GM11168 (cell line): ENCODE measurements around the gene MATN1.

ENCODE experiments used
- in situ Hi-C: fragments of 300-500 bp; cut with MboI; formaldehyde crosslinking; loops from one replicate; pipeline ENCODE4 v1.12.0; 2022; ENCODE audit warnings: low sequenced_read_pairs; ENCODE audit not compliant: unreplicated experiment

MATN1 gene

DNA sequence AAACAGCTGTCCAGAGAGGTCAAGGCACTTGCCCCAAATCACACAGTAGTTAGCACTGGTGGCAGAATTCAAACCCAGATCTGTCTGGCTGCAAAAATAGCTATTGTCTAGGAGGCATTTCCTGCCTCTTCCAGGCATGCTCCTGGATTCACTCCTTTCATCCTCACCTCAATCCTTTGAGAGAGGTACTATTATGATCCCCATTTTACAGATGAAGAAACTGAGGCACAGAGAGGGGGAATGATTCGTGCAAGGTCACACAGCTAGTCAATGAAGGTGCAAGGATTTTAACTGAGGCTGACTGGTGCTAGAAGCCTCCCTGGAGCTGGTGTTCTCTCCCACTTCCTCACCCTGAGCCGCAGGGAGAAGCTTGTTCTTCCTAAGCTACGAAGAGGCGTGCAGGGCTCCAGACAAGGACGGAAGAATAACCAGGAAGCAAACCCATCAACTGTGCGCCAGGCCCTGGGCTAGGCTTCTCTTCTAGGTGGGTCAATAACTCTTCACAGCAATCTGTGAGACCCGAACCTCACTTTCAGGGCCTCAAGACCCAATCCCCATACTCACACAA, 34.8 kb upstream of the MATN1 start:
- in situ Hi-C loops = no loop called here

GRCh38 chr1:30757352-30758120, 34.2 kb upstream of the MATN1 start, which contains the start of gene LAPTM5:
Gene LAPTM5 (minus strand): TSS chr1:30757774. CDS start chr1:30757745, 29 bp downstream.
- in situ Hi-C loops = no loop called here

- in situ Hi-C loops = no loop called here
Measured at GRCh38 chr1:30756545-30757351, 33.4 kb upstream of the MATN1 start.

GRCh38 chr1:30756206-30756544, 32.8 kb upstream of the MATN1 start:
- in situ Hi-C loops = no loop called here

DNA sequence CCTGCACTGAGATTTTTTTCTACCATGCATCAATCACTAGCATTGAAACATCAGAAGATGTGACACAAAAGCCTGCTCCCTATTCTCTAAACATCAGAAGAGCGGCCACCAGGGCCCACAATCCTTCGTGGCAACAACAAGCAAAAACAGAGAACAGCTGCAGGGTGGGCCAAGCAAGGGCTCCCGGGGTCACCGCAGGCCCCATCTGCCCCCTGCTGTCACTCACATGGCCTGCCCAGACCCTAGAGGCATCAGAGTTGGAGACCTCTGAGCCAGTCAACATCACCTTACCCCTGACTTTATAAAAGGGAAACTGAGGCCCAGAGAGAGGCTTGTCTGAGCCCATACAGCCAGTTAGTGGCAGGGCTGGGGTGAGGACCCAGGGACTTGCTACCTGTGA, 32.4 kb upstream of the MATN1 start:
- in situ Hi-C loops = no loop called here

- in situ Hi-C loops = no loop called here
Measured at GRCh38 chr1:30755334-30755733, 31.9 kb upstream of the MATN1 start.

- in situ Hi-C loops = no loop called here
Measured at GRCh38 chr1:30754684-30755171, 31.3 kb upstream of the MATN1 start.

GRCh38 chr1:30753660-30754123, 30.3 kb upstream of the MATN1 start:
- in situ Hi-C loops = no loop called here

DNA sequence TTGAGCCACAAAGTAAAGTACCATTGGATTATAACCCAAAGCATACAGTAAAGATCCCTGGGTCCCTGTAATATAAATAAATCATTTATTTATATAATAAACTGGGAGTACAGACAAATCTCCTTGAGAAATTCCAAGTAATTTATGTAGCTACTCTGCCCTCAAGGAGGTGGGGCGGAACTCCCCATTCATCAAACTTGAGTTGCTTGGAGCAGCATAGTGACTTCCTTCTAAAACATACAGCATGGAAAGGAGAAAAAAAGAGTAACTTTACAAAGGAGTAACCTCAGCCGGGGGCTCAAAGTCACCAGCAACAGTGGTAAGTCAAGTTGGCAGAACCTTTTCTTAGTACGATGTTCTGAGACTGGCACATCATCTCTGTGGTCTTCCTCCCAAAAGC, 29.7 kb upstream of the MATN1 start:
- in situ Hi-C loops = no loop called here

DNA sequence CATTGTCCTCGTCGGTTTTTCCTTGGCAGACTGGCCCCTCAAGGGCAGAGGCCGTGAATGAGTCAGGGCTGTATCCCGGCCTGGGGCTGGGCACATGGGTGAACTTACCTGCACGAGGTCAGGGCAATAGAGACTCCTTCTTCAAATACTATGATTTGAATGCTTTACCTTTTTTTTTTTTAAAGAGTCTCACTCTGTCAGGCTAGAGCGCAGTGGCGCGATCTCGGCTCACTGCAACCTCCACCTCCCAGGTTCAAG, 29.2 kb upstream of the MATN1 start:
- in situ Hi-C loops = no loop called here

- in situ Hi-C loops = no loop called here
Measured at GRCh38 chr1:30751830-30752650, 28.7 kb upstream of the MATN1 start.

GRCh38 chr1:30750731-30751291, 27.4 kb upstream of the MATN1 start:
- in situ Hi-C loops = no loop called here

- in situ Hi-C loops = no loop called here
Measured at GRCh38 chr1:30749691-30750583, 26.6 kb upstream of the MATN1 start.

DNA sequence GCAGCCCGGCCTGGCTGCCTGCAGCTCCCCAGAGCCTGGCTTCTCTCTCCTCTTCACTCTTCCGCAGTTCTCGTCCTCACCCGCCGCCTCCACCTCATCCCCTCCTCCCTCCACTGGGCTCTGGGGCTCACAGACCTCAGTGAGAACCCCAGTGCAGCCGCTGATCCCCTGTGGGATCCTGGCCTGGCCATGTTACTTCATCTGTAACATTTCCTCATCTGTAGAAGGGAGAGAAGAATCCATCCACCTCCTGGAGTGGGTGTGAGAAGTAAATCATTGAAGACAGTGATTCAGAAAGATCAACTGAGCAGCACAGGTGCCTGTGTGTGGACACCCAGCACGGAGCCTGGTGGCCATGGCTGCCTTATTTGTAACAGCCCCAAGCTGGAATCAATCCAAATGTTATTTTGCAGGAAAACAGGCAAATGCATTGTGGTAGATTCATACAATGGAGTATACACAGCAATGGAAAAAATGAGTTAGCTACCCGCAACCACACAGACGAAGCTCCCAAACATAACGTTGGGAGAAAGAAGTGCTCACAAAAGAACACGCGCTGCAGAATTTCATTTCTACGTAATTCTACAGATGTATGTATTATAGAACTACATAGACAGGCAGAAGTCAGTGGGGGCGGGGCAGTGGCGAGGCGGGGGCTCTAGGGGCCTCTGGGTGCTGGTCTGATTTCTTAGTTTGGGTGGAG, 25.5 kb upstream of the MATN1 start:
- in situ Hi-C loops = no loop called here

DNA sequence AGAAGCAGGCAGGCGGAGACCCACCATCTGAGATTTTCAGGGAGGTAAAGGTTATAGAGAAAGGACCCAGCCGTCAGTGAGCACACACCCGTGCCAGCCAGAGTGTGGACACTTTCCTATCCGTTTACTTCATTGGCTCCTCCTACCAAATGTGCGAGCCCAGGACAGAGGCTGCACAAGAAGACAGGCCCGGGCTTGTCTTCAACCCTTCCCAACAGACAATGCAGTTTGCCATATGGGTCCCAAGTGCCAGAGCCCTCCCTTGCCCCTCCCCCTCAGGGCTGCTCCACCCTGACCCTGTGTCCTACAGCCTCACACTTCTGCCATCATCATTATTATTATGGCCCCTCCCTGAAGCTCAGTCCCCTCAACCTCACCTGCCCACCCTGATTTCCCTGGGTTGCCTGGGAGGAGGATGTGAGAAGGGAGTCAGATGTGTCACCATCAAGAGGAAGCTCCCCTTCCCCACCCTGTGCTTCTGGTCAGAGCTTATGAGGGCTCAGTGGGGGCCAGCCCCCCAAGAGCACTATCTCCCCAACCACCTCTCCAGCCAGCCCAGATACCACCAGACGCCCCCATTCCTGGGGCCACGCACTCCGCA, 24.8 kb upstream of the MATN1 start:
- in situ Hi-C loops = no loop called here

DNA sequence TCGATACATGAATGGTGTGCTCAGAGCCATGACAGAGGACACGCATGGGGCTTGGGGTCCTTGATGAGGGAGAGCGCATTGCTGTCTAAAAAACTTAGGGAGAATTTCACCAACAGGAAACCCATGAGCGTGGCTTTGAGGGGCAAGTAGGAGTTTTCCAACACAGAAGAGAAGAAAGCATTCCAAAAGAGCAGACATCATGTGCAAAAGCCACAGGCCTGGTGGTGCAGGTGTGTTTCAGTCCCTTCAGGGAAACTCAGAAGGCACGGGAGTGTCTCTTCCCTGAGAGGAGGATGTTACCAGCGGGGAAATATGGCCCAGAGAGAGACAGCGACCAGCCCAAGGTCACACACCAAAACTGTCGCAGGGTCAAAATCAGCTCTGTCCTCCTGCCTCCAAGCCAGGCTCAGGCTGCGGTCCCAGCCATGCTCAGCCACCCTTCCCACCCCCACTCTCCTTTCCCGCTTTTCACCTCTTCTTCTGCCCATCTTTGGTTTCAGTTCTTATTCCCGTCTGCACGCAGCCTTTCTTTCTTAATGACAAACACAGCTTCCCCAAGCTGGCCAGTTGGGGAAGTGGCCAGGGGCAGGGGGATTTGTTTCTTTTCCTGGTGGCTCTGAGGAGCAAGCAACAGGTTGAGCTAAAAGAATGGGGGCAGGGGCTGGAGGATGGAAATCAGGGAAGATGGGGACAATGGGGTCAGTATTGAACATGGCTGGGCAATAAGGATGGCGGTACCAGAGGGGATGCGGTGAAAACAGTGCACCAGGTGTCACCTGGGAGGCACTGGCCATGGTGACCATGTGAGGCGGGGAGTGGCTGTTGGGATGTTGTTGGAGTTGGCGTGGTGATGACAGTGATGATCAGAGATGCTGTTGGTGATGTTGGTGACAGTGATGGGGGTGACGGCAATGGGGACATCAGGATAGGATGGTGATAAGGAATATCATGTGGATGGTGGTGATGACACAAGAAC, 23.9 kb upstream of the MATN1 start:
- in situ Hi-C loops = no loop called here
